Subcutaneous adipose tissue (tissue), 4 donors: ENCODE measurements around the gene TAS2R8. TPM values are rescaled to one million over a fixed set of nuclear protein-coding genes. Genes with fewer than 3 reads are reported as not detected.

ENCODE experiments used
- CTCF ChIP-seq: fragments of 450-650 bp; IDR thresholded peaks from one replicate; pipeline ENCODE4 v1.5.1; 2016; ENCODE audit warnings: low read depth, mild to moderate bottlenecking, control low read depth, antibody characterized with exemption, moderate library complexity
- small RNA-seq: library from RNA; depleted of rRNA; stranded (forward); fragments of <200 nt; gene quantifications from one replicate; pipeline ENCODE3, GENCODE V24; 2016
- total RNA-seq, 4 donors: library from RNA; depleted of rRNA; stranded (reverse); fragments of >200 nt; gene quantifications; one replicate each; pipeline ENCODE4 v1.1.0, GENCODE V29; 2016

Gene TAS2R8
- total RNA-seq, 4 donors from 2014 or later: not detected

- TF ChIP-seq CTCF: no peak
Observed at GRCh38 chr12:10801741-10802140, 5.3 kb downstream of the TAS2R8 start.

- no peak for TF ChIP-seq CTCF
Observed at GRCh38 chr12:10794222-10794621, 12.9 kb downstream of the TAS2R8 start.

- TF ChIP-seq CTCF: no peak
Observed at GRCh38 chr12:10783252-10783651, 23.8 kb downstream of the TAS2R8 start.

- no peak for TF ChIP-seq CTCF
Observed at GRCh38 chr12:10779103-10779502, 28.0 kb downstream of the TAS2R8 start.

GRCh38 chr12:10771132-10771733 lies 35.9 kb downstream of the TAS2R8 start:
- TF ChIP-seq CTCF: no peak

GRCh38 chr12:10759657-10760056 lies 47.4 kb downstream of the TAS2R8 start:
- TF ChIP-seq CTCF: no peak

- TF ChIP-seq CTCF: no peak
Observed at GRCh38 chr12:10756194-10756593, 50.9 kb downstream of the TAS2R8 start.

Small RNA genes lying within 50 kb of the gene (small RNA-seq; reads per million reads assigned to genes)
- gene PRR4: not detected

Other genes with a start within 250 kb of the TAS2R8 start
- 10 to 100 TPM; 11.7 to 24.7 (median 14.4) TPM for gene MAGOHB, start 193.7 kb downstream of the TAS2R8 start, total RNA-seq
- gene STYK1, start 133.2 kb downstream of the TAS2R8 start, total RNA-seq: under 1 TPM in 2 of 4 donors, not detected in 2; 0.22 to 0.34 TPM
- 100 to 1,000 TPM; 230 to 374 (median 244) TPM for gene YBX3, start 84.0 kb downstream of the TAS2R8 start, total RNA-seq
- not detected for gene TAS2R7, start 4.7 kb downstream of the TAS2R8 start, total RNA-seq
- not detected for gene TAS2R9, start 2.9 kb upstream of the TAS2R8 start, total RNA-seq
- 1 to 10 TPM in 3 of 4 donors, not detected in 1; 1.1 to 2.4 (median 2.3) TPM for gene TAS2R10, start 19.1 kb upstream of the TAS2R8 start, total RNA-seq
- gene PRR4, start 42.2 kb upstream of the TAS2R8 start, total RNA-seq: 1 to 10 TPM in 3 of 4 donors, not detected in 1; 2.4 to 6.5 (median 3.8) TPM
- gene PRH1, start 77.0 kb upstream of the TAS2R8 start, total RNA-seq: 10 to 100 TPM; 17.5 to 39.8 (median 34.3) TPM
- gene TAS2R13, start 102.3 kb upstream of the TAS2R8 start, total RNA-seq: 1 to 10 TPM; 1.8 to 5.5 (median 3.9) TPM
- not detected for gene PRH2, start 122.0 kb upstream of the TAS2R8 start, total RNA-seq
- 1 to 10 TPM; 4.1 to 5.8 (median 4.1) TPM for gene TAS2R14, start 132.0 kb upstream of the TAS2R8 start, total RNA-seq
- gene TAS2R50, start 179.6 kb upstream of the TAS2R8 start, total RNA-seq: 1 to 10 TPM; 3.4 to 4.6 (median 3.9) TPM
- gene TAS2R20, start 191.0 kb upstream of the TAS2R8 start, total RNA-seq: 1 to 10 TPM; 3.0 to 6.2 (median 5.0) TPM
- gene TAS2R19, start 215.3 kb upstream of the TAS2R8 start, total RNA-seq: 1 to 10 TPM; 5.7 to 8.8 (median 6.2) TPM
- gene TAS2R31, start 224.1 kb upstream of the TAS2R8 start, total RNA-seq: 1 to 10 TPM; 3.4 to 7.6 (median 6.0) TPM